ENCODE measurements around the gene UHRF1.

Gene UHRF1

DNA sequence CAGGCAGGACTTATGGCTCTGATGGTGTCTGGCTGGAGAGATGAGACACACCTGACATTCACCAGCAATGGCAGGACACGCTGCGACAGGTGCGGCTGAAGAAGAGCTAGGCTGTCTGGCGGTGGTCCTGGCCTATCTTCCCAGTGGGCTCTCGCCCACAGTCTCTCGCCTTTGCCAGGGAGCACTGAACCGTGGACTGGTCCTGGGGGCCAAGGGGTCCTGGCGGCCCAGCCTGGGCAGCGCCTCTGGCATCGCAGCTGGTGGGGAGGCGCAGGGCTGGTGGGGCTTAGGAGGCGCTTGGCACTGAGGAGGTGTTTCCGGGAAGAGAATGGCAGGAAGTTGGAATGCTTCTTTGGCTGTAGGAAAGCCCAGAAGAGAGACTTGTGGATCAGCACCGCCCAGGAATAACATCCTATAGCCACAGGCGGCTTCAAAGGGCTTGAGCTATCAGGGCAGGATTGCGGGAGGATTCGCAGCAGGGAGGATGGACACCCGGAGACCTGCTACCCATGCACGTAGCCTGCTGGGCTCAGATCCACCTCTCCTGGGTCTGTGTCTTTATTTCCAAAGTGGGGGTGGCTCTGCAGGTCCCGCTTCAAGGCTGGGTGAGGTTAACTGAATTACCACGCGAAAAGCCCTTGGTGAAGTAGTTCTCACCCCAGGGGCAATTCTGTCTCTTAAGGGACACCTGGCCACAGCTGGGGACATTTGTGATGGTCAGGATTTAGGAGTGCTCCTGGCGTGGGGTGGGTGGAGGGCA, 74.2 kb downstream of the UHRF1 start:
- H3K4me3 ChIP-seq (ENCODE audit: low read length): no peak overlapping the region
- no peak overlapping the region for H3K27ac ChIP-seq (ENCODE audit: low read depth, low read length)
- H3K9ac ChIP-seq (ENCODE audit: low read depth, low read length): no peak overlapping the region
- no peaks in the 10 kb centered on the region for H3K9me3 ChIP-seq (ENCODE audit: insufficient read depth, low read depth, low read length)
- peaks cover 5% of the 10 kb centered on the region; the same call in 1 of the 2 replicates for H3K4me1 ChIP-seq (ENCODE audit: insufficient read depth, low read length)
- H3K27me3 ChIP-seq (ENCODE audit: insufficient read depth, low read length): no peaks in the 10 kb centered on the region
- H3K36me3 ChIP-seq (ENCODE audit: insufficient read depth, low read length): no peaks in the 10 kb centered on the region
- WGBS: 88% methylated on average over 23 of the region's 23 CpGs

DNA sequence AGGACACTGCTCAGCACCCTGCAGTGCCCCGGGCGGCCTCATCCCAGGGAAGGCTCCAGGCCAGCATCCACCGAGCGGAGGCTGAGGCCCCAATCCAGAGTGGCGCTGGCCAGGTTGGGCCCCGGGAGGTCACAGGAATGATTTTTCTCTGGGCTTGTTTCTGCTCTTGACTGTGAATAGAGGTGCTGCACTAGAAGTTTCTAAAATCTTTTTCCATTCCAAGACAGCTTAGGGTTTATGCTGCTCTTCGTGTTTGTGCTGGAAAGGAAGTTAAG, 74.7 kb downstream of the UHRF1 start:
- Histone ChIP-seq H3K9ac (ENCODE audit: low read depth, low read length) (no peak overlapping the region), H3K4me3 (ENCODE audit: low read length) (no peak overlapping the region), H3K27ac (ENCODE audit: low read depth, low read length) (no peak overlapping the region), H3K4me1 (ENCODE audit: insufficient read depth, low read length) (peaks cover 5% of the 10 kb centered on the region; the same call in 1 of the 2 replicates), H3K9me3 (ENCODE audit: insufficient read depth, low read depth, low read length) (no peaks in the 10 kb centered on the region), H3K27me3 (ENCODE audit: insufficient read depth, low read length) (no peaks in the 10 kb centered on the region), H3K36me3 (ENCODE audit: insufficient read depth, low read length) (no peaks in the 10 kb centered on the region)
- 87% methylated on average over 7 of the region's 7 CpGs for WGBS

GRCh38 chr19:4984438-4984990, 75.2 kb downstream of the UHRF1 start:
- Histone ChIP-seq H3K27ac (ENCODE audit: low read depth, low read length) (no peak overlapping the region), H3K36me3 (ENCODE audit: insufficient read depth, low read length) (no peaks in the 10 kb centered on the region), H3K4me3 (ENCODE audit: low read length) (no peak overlapping the region), H3K9ac (ENCODE audit: low read depth, low read length) (no peak overlapping the region), H3K27me3 (ENCODE audit: insufficient read depth, low read length) (no peaks in the 10 kb centered on the region), H3K9me3 (ENCODE audit: insufficient read depth, low read depth, low read length) (no peaks in the 10 kb centered on the region), H3K4me1 (ENCODE audit: insufficient read depth, low read length) (peaks cover 5% of the 10 kb centered on the region; the same call in 1 of the 2 replicates)
- WGBS: 88% methylated on average over 18 of the region's 18 CpGs

GRCh38 chr19:4985551-4985991, 76.3 kb downstream of the UHRF1 start:
- H3K27ac ChIP-seq (ENCODE audit: low read depth, low read length): no peak overlapping the region
- no peak overlapping the region for H3K4me3 ChIP-seq (ENCODE audit: low read length)
- H3K36me3 ChIP-seq (ENCODE audit: insufficient read depth, low read length): no peaks in the 10 kb centered on the region
- 92% methylated on average over 22 of the region's 22 CpGs for WGBS
- no peak overlapping the region for H3K9ac ChIP-seq (ENCODE audit: low read depth, low read length)
- H3K27me3 ChIP-seq (ENCODE audit: insufficient read depth, low read length): no peaks in the 10 kb centered on the region
- H3K4me1 ChIP-seq (ENCODE audit: insufficient read depth, low read length): peaks cover 5% of the 10 kb centered on the region; the same call in 1 of the 2 replicates
- H3K9me3 ChIP-seq (ENCODE audit: insufficient read depth, low read depth, low read length): no peaks in the 10 kb centered on the region

DNA sequence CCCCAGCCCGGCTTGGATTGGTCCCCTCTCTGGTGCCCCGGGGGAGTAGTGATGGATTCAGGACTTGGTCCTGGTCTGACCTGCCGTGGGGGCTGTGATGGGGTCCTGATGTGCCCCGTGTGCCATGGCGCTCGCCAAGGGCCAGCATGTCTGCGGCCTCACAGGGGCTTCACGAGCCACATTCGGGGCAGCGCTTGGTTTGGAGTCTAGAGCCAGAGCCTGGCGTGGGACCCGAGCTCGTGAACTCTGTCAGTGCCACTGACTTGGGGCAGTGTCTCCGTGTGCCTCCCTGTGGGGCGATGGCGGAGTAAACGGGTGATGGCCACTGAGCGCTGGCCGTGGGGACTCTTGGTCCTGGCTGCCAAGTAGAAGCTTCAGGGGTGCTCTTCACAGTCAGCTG, 76.8 kb downstream of the UHRF1 start:
- Histone ChIP-seq H3K9me3 (ENCODE audit: insufficient read depth, low read depth, low read length) (no peaks in the 10 kb centered on the region), H3K4me1 (ENCODE audit: insufficient read depth, low read length) (peaks cover 5% of the 10 kb centered on the region; the same call in 1 of the 2 replicates), H3K27me3 (ENCODE audit: insufficient read depth, low read length) (no peaks in the 10 kb centered on the region), H3K27ac (ENCODE audit: low read depth, low read length) (no peak overlapping the region), H3K4me3 (ENCODE audit: low read length) (no peak overlapping the region), H3K36me3 (ENCODE audit: insufficient read depth, low read length) (no peaks in the 10 kb centered on the region), H3K9ac (ENCODE audit: low read depth, low read length) (no peak overlapping the region; the same call in 1 of the 2 replicates)
- 89% methylated on average over 19 of the region's 19 CpGs for WGBS

- Histone ChIP-seq H3K27ac (ENCODE audit: low read depth, low read length) (no peak overlapping the region), H3K36me3 (ENCODE audit: insufficient read depth, low read length) (no peaks in the 10 kb centered on the region), H3K9me3 (ENCODE audit: insufficient read depth, low read depth, low read length) (no peaks in the 10 kb centered on the region), H3K4me1 (ENCODE audit: insufficient read depth, low read length) (peaks cover 5% of the 10 kb centered on the region; the same call in 1 of the 2 replicates), H3K27me3 (ENCODE audit: insufficient read depth, low read length) (no peaks in the 10 kb centered on the region), H3K9ac (ENCODE audit: low read depth, low read length) (no peak overlapping the region; the same call in 1 of the 2 replicates), H3K4me3 (ENCODE audit: low read length) (no peak overlapping the region)
- 86% methylated on average over 19 of the region's 19 CpGs for WGBS
These were observed 77.2 kb downstream of the UHRF1 start for GRCh38 chr19:4986471-4986891.

DNA sequence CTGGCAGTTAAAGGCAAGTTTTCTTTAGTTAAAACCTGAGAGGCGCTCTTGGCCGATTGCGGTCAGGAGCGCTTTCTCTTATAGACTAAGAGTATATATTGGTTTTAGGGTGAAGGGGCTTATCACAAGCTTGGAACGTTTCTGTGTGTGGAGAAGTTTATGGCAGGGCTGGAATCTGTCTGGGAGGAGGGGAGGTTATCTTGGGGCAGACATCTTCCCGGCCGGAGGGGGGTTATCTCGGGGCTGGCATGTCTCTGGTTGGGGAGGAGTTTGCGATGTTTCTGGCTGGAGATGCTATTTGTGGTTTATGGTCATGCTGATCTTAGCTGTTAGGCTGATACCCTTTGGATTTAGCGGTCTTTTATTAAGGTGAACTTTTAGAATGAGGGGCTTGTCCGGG, 78.0 kb downstream of the UHRF1 start:
- H3K4me3 ChIP-seq (ENCODE audit: low read length): no peak overlapping the region
- WGBS: 79% methylated on average over 11 of the region's 11 CpGs
- no peaks in the 10 kb centered on the region for H3K36me3 ChIP-seq (ENCODE audit: insufficient read depth, low read length)
- H3K27ac ChIP-seq (ENCODE audit: low read depth, low read length): no peak overlapping the region
- no peaks in the 10 kb centered on the region for H3K27me3 ChIP-seq (ENCODE audit: insufficient read depth, low read length)
- peaks cover 5% of the 10 kb centered on the region; the same call in 1 of the 2 replicates for H3K4me1 ChIP-seq (ENCODE audit: insufficient read depth, low read length)
- no peak overlapping the region for H3K9ac ChIP-seq (ENCODE audit: low read depth, low read length)
- no peaks in the 10 kb centered on the region for H3K9me3 ChIP-seq (ENCODE audit: insufficient read depth, low read depth, low read length)

DNA sequence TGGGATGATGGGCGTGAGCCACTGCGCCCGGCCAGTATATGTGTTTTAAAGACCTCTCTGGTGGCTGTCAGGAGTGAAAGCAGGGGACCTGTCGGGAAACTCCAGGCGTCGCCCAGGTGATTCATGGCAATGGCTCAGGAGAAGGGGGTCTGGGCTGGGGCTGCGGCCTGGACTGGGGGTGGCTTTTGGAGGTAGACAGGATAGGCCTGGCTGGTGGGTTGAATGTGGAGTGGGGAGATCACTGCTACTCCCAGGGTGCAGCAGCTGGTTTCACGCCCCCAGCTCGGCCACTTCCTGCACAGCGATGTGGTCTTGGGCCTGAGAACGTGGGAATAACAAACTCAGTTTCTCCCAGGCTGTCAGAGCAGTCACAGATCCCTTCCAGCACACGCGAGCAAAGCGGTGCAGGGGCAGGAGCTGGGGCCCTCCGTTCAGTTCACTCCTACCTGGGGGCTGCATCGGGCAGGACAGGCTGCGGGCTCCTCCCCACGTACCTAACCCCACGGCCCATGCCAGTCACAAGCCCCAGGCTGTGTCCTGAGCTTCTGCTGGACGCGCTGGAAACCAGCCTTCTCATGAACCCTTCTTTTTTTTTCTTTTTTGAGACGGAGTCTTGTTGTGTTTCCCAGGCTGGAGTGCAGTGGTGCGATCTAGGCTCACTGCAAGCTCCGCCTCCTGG, 78.5 kb downstream of the UHRF1 start:
- Histone ChIP-seq H3K36me3 (ENCODE audit: insufficient read depth, low read length) (no peaks in the 10 kb centered on the region), H3K9ac (ENCODE audit: low read depth, low read length) (no peak overlapping the region), H3K27me3 (ENCODE audit: insufficient read depth, low read length) (no peaks in the 10 kb centered on the region), H3K27ac (ENCODE audit: low read depth, low read length) (no peak overlapping the region), H3K4me1 (ENCODE audit: insufficient read depth, low read length) (peaks cover 5% of the 10 kb centered on the region; the same call in 1 of the 2 replicates), H3K4me3 (ENCODE audit: low read length) (no peak overlapping the region), H3K9me3 (ENCODE audit: insufficient read depth, low read depth, low read length) (no peaks in the 10 kb centered on the region)
- WGBS: 88% methylated on average over 24 of the region's 24 CpGs

GRCh38 chr19:4988770-4989251, 79.5 kb downstream of the UHRF1 start:
- 71% methylated on average over 13 of the region's 13 CpGs for WGBS

DNA sequence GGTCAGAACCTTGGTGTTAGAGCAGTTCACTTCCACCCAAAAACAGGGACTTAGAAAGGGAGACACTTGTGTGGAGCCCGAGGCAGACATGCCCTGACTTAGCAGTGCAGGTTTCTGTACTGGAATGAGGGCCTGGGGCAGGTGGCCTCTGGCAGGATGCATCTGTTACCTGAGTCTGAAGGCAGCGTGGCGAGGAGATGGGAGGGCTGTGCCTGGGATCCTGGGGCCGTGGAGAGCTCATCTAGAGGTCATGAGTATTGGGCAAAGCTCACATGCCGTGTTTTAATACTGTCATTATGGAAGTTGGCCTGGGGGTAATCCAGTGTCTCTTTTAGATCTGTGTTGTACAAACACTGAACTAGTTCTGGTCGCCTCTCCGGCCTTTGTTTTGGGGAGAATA, 81.0 kb downstream of the UHRF1 start:
- peaks cover 5% of the 10 kb centered on the region; the same call in 1 of the 2 replicates for H3K4me1 ChIP-seq (ENCODE audit: insufficient read depth, low read length)
- no peaks in the 10 kb centered on the region for H3K27me3 ChIP-seq (ENCODE audit: insufficient read depth, low read length)
- H3K4me3 ChIP-seq (ENCODE audit: low read length): no peak overlapping the region
- H3K27ac ChIP-seq (ENCODE audit: low read depth, low read length): no peak overlapping the region
- H3K9ac ChIP-seq (ENCODE audit: low read depth, low read length): no peak overlapping the region
- no peaks in the 10 kb centered on the region for H3K36me3 ChIP-seq (ENCODE audit: insufficient read depth, low read length)
- H3K9me3 ChIP-seq (ENCODE audit: insufficient read depth, low read depth, low read length): no peaks in the 10 kb centered on the region
- 92% methylated on average over 7 of the region's 7 CpGs for WGBS

More at GRCh38 chr19:4988770-4989251, 79.5 kb downstream of the UHRF1 start:
- Histone ChIP-seq H3K4me3 (ENCODE audit: low read length) (no peak overlapping the region), H3K9me3 (ENCODE audit: insufficient read depth, low read depth, low read length) (no peaks in the 10 kb centered on the region), H3K9ac (ENCODE audit: low read depth, low read length) (no peak overlapping the region), H3K27me3 (ENCODE audit: insufficient read depth, low read length) (no peaks in the 10 kb centered on the region), H3K4me1 (ENCODE audit: insufficient read depth, low read length) (peaks cover 5% of the 10 kb centered on the region; the same call in 1 of the 2 replicates), H3K36me3 (ENCODE audit: insufficient read depth, low read length) (no peaks in the 10 kb centered on the region), H3K27ac (ENCODE audit: low read depth, low read length) (no peak overlapping the region)

- Histone ChIP-seq H3K27me3 (ENCODE audit: insufficient read depth, low read length) (no peaks in the 10 kb centered on the region), H3K9ac (ENCODE audit: low read depth, low read length) (no peak overlapping the region), H3K4me1 (ENCODE audit: insufficient read depth, low read length) (peaks cover 5% of the 10 kb centered on the region; the same call in 1 of the 2 replicates), H3K4me3 (ENCODE audit: low read length) (no peak overlapping the region), H3K36me3 (ENCODE audit: insufficient read depth, low read length) (no peaks in the 10 kb centered on the region), H3K9me3 (ENCODE audit: insufficient read depth, low read depth, low read length) (no peaks in the 10 kb centered on the region), H3K27ac (ENCODE audit: low read depth, low read length) (no peak overlapping the region)
- 90% methylated on average over 9 of the region's 9 CpGs for WGBS
These were observed 82.2 kb downstream of the UHRF1 start for GRCh38 chr19:4991538-4991937.

Measured in HUES64 (cell line).